Esophagus squamous epithelium (tissue), 5 donors: ENCODE data around the gene DCBLD2. TPM values are rescaled to one million over a fixed set of nuclear protein-coding genes. Genes with fewer than 3 reads are reported as not detected.
A peak's percentile ranks its signal among the peaks of the same experiment; 100 is the strongest.

Experiments used
- DNase-seq: peaks from one replicate; lab custom pipeline; 2025; lab: John Stamatoyannopoulos, UW
- H3K27ac ChIP-seq, 4 donors: fragments of 200-600 bp; sonication (generic); one replicate each; pipeline ENCODE4 v1.5.1; 2016 to 2019; ENCODE audit warnings: mild to moderate bottlenecking in 1 of 4
- H3K27me3 ChIP-seq, 4 donors: fragments of 200-600 bp; sonication (generic); 1 replicate in 3 of 4; 2 replicates in 1 of 4; pipeline versions ENCODE4 v1.5.1 to v1.6.0; 2017 to 2021; ENCODE audit warnings: antibody characterized with exemption in 1 of 4
- H3K36me3 ChIP-seq, 3 donors: fragments of 200-600 bp; sonication (generic); one replicate each; pipeline ENCODE4 v1.5.1; 2016 to 2019
- H3K4me1 ChIP-seq, 3 donors: fragments of 200-600 bp; sonication (generic); one replicate each; pipeline ENCODE4 v1.5.1; 2017 to 2019
- H3K4me3 ChIP-seq, 4 donors: fragments of 200-600 bp; sonication (generic); 1 replicate in 3 of 4; 2 replicates in 1 of 4; pipeline ENCODE4 v1.5.1; 2016 to 2019; ENCODE audit warnings: mild to moderate bottlenecking in 2 of 4, moderate library complexity in 1 of 4
- H3K9me3 ChIP-seq, 3 donors: fragments of 200-600 bp; sonication (generic); one replicate each; pipeline ENCODE4 v1.5.1; 2016 to 2019
- POLR2A ChIP-seq, 4 donors: fragments of 450-650 bp; IDR thresholded peaks; one replicate each; pipeline ENCODE4 v1.6.1; 2017; ENCODE audit warnings: antibody characterized with exemption in 4 of 4, mild to moderate bottlenecking in 4 of 4, moderate library complexity in 3 of 4
- WGBS, 2 donors: methylation state at CpG; one replicate each; pipeline ENCODE4 v1.1.5; 2018; 5-methylcytosine and 5-hydroxymethylcytosine counted together
- intact Hi-C: fragments of 100-400 bp; cut with DNase I; formaldehyde crosslinking; loops from one replicate; pipeline ENCODE4 v1.15.0; 2022
- total RNA-seq, 4 donors: library from RNA; depleted of rRNA; stranded (reverse); fragments of >200 nt; gene quantifications; one replicate each; pipeline ENCODE4 v1.1.0, GENCODE V29; 2016
- TF ChIP-seq, protein P1 (sequence below), 6 experiments: fragments of 450-650 bp in 4 of 6; fragments of 200-600 bp in 2 of 6; sonication (generic) in 2 of 6; IDR thresholded peaks; one replicate each; pipeline ENCODE4 v1.5.1; 2016 to 2019; ENCODE audit warnings: antibody characterized with exemption in 6 of 6, mild to moderate bottlenecking in 4 of 6, moderate library complexity in 4 of 6
- donor health status: DM: yes; HTN: yes; CAD: no.

DCBLD2 gene
- total RNA-seq, 4 donors from 2014 or later, result 3.7 to 21.4 (median 8.5) TPM

DNA sequence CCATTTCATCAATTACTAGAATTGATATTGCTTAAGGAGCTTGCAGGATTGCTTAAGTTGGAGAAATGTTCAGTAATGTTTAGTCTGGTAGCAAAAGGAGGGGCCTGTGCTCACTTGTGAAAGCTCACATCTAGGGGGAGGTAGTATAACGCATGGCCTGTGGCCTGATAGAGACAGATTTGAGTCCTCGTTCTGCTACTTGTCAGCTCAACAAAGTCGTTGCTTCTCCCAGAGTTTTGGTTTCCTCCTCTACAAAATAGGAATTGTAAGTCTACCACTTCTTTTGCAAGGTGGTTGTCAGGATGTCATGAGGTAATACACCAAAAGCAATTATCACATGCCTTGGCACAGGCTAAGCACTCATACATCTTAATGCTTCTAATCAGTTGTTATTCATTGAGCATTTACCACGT, 137.0 kb downstream of the DCBLD2 start:
- Histone ChIP-seq H3K27ac (no peak overlapping the region), H3K9me3 (no peaks in the 10 kb centered on the region), H3K36me3 (no peaks in the 10 kb centered on the region), H3K27me3 (no peaks in the 10 kb centered on the region), H3K4me3 (no peak overlapping the region), H3K4me1 (peaks cover 0 to 26% (median 0%) of the 10 kb centered on the region in 3 donors)
- 32 to 63% methylated on average over 4 of the region's 4 CpGs for WGBS, 2 donors
- DNase-seq, result no peak
- TF ChIP-seq, protein P1, sequence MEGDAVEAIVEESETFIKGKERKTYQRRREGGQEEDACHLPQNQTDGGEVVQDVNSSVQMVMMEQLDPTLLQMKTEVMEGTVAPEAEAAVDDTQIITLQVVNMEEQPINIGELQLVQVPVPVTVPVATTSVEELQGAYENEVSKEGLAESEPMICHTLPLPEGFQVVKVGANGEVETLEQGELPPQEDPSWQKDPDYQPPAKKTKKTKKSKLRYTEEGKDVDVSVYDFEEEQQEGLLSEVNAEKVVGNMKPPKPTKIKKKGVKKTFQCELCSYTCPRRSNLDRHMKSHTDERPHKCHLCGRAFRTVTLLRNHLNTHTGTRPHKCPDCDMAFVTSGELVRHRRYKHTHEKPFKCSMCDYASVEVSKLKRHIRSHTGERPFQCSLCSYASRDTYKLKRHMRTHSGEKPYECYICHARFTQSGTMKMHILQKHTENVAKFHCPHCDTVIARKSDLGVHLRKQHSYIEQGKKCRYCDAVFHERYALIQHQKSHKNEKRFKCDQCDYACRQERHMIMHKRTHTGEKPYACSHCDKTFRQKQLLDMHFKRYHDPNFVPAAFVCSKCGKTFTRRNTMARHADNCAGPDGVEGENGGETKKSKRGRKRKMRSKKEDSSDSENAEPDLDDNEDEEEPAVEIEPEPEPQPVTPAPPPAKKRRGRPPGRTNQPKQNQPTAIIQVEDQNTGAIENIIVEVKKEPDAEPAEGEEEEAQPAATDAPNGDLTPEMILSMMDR (IDR thresholded peaks at IDR 0.05), result no peak
- TF ChIP-seq POLR2A (IDR thresholded peaks at IDR 0.05), result no peak
- intact Hi-C loops, result no loop called here

DNA sequence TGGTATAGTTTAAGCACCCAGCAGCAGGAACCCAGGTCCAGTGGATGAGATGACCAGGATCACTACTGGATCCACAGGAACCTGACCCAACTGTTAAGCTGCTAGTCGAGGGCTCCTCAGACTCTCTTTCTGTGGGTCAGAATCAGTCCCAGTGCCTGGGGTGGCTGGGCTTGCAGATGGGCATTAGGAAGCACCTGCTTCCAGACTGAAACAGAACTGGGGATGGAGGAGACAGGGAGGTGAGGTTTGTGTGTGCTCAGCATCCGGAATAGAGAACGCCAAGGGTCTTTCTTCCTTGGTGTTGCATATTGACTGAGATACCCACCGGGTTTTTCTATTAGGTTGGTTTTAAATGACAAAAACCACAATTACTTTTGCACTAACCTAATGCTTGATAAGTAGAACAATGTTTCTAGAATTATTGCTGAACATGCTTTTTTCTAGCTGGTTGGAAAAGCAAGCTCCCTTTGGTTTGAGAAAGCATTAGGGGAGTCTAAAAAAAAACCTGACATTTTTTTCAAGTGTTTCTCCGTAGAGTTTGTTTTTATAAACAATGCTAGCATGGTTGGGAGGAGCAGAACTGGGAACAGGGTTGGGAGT, 137.6 kb downstream of the DCBLD2 start:
- intact Hi-C loops, result no loop called here
- Histone ChIP-seq H3K36me3 (no peaks in the 10 kb centered on the region), H3K4me3 (peak overlapping the region in 1 of 4 donors; percentile 31), H3K27me3 (no peaks in the 10 kb centered on the region), H3K27ac (peak overlapping the region in 2 of 4 donors; percentile 26 to 33), H3K4me1 (peaks cover 0 to 26% (median 0%) of the 10 kb centered on the region in 3 donors), H3K9me3 (no peaks in the 10 kb centered on the region)
- no peak for TF ChIP-seq POLR2A (IDR thresholded peaks at IDR 0.05)
- TF ChIP-seq, protein P1 (IDR thresholded peaks at IDR 0.05), result no peak
- 56 to 72% methylated on average over 5 of the region's 5 CpGs for WGBS, 2 donors
- DNase-seq, result no peak

DNA sequence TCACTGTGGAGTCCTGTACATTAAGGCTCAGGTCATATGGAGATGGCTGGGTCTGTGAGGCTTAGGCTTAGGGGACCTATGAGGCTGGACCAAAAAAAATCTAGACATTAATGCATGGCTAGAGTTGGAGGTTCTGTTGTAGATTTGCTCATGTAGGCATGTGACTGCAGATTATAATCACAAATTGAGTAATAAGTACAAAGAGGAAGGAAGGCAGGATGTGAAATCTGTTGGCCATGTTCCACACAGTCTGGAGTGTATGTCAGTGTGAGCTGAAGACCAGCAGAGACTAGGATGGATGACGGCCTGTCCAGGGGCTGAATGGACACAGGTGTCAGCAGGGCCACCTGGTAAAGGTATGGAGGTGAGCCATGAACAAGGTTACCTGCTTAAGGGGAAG, 138.4 kb downstream of the DCBLD2 start, which contains the start of gene ST3GAL6:
ST3GAL6 (plus strand) TSS at position 265 of the 400 bp plus-strand sequence. CDS start 5,101 bp downstream, outside the sequence.
- 33 to 63% methylated on average over 1 of the region's 1 CpG for WGBS, 2 donors
- peak within 1 kb of the TSS in 2 of 4 donors; percentile 33 to 68 for H3K27ac ChIP-seq

DNA sequence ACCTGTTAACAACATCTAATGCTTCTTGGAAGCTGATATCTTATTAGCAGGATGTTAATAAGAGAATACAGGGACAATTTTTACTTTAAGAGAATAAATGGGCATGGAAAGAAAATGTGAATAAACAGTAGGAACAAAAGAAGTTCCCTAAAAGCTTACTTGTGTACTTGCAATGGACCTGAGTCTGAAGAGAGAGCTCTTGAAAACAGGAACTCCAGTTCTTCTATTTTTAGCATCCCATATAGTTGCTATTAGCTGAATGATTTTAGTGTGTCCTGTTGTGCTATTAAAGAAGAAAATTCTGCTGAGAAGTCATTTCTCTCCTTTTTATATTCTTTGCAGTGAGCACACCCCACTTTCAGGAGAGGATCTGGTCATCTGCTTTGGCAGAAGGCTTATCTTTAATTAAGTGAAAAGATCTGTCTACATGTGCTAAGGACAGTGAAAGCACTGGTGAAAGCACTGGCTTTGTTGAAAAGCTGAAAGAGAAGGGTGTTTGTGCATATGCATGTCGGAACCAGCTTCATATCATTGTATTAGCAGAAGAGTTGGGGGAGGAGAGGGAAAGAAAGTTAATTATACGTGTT, 139.8 kb downstream of the DCBLD2 start:
- no peak for DNase-seq
- WGBS, 2 donors, result 56 to 60% methylated on average over 2 of the region's 2 CpGs
- peak overlapping the region in 1 of 4 donors; percentile 44 for H3K27ac ChIP-seq

More for the DNA sequence above, 138.4 kb downstream of the DCBLD2 start, which contains the start of gene ST3GAL6:
- Histone ChIP-seq H3K4me1 (peaks cover 0 to 26% (median 0%) of the 10 kb centered on the region in 3 donors), H3K4me3 (peak within 1 kb of the TSS in 1 of 4 donors; percentile 31), H3K9me3 (no peaks in the 10 kb centered on the region), H3K36me3 (no peaks in the 10 kb centered on the region), H3K27me3 (no peaks in the 10 kb centered on the region)
- TF ChIP-seq, protein P1 (IDR thresholded peaks at IDR 0.05), result no peak
- no peak for TF ChIP-seq POLR2A (IDR thresholded peaks at IDR 0.05)
- DNase-seq, result peak; percentile 1
- intact Hi-C loops, result no loop called here

More for the DNA sequence above, 139.8 kb downstream of the DCBLD2 start:
- H3K9me3 ChIP-seq, result no peaks in the 10 kb centered on the region
- peaks cover 0 to 25% (median 0%) of the 10 kb centered on the region in 3 donors for H3K4me1 ChIP-seq
- H3K4me3 ChIP-seq, result no peak overlapping the region
- intact Hi-C loops, result no loop called here
- no peaks in the 10 kb centered on the region for H3K36me3 ChIP-seq
- no peaks in the 10 kb centered on the region for H3K27me3 ChIP-seq
- no peak for TF ChIP-seq POLR2A (IDR thresholded peaks at IDR 0.05)
- TF ChIP-seq, protein P1 (IDR thresholded peaks at IDR 0.05), result no peak
